GM19023 (cell line): ENCODE data around the gene ABCB7.
"Not testable (repeated sequence)": the region's sequence is repeated elsewhere in the genome, so short reads cannot be mapped to it uniquely, and the experiment has no call there.

ENCODE experiments used
- ATAC-seq: cut with Tn5 transposase; IDR thresholded peaks from one replicate; pipeline ENCODE4 v1.9.1; 2021; ENCODE audit warnings: mild to moderate bottlenecking, moderate library complexity; ENCODE audit not compliant: unreplicated experiment

The ABCB7 gene

GRCh38 chrX:75155827-75156525 is at the start of gene ABCB7:
TSS of gene ABCB7 (minus strand) at chrX:75156283. CDS start at chrX:75156272, 11 bp downstream.
- ATAC-seq, result peak; percentile 89

DNA sequence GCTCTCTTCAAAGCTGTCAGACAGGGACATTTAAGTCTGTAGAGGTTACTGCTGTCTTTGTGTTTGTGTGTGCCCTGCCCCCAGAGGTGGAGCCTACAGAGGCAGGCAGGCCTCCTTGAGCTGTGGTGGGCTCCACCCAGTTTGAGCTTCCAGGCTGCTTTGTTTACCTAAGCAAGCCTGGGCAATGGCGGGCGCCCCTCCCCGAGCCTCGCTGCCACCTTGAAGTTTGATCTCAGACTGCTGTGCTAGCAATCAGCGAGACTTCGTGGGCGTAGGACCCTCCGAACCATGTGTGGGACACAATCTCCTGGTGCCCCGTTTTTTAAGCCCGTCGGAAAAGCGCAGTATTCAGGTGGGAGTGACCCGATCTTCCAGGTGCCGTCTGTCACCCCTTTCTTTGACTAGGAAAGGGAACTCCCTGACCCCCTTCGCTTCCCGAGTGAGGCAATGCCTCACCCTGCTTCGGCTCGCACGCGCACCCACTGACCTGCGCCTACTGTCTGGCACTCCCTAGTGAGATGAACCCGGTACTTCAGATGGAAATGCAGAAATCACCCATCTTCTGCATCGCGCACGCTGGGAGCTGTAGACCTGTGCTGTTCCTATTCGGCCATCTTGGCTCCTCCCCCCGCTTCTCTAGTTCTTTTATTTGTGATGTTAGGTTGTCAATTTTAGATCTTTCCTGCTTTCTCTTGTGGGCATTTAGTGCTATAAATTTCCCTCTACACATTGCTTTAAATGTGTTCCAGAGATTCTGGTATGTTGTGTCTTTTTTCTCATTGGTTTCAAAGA is 32.5 kb upstream of the ABCB7 start:
- ATAC-seq, result not testable (repeated sequence)

GRCh38 chrX:75181721-75182120 is 25.6 kb upstream of the ABCB7 start:
- ATAC-seq, result no peak

GRCh38 chrX:75179536-75180293 is 23.6 kb upstream of the ABCB7 start:
- not testable (repeated sequence) for ATAC-seq

GRCh38 chrX:75172257-75172890 is 16.3 kb upstream of the ABCB7 start:
- not testable (repeated sequence) for ATAC-seq

DNA sequence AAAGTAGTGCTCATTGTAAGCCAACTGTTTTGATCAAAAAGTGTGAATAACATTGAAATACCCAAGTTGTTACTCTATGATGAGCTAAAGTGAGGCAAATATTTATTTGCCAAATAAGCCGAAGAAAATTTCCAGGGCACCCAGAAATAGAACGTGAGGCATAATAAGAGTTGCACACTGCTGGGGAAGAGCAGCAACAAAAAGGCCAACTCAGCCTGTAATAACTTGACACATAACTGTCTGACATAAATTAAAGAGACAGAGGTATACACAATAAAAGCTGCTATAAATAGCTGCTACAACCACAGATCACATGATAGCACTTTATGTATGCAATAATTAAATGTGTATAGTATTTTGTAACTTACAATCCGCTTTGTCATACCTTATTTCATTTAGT is 2.0 kb upstream of the ABCB7 start:
- ATAC-seq, result no peak

DNA sequence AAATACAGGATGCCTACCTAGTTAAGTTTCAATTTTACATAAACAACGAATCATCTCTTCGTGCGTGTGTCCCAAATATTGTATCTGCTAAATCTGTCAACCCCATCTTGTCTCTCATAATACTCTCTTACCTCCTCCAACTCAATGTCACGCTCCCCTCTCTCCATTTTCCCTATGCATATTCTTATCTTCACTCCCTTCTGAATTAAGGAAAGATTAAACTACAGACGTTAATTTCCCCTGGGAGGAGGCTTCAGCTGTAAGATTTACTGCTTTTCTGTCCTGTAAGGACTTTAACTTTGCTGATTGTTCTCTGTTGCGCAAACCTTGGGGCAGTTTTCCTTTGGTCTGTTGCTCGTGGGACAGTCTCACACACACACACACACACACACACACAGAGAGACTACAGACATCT is 455 bp upstream of the ABCB7 start:
- peak; percentile 22 for ATAC-seq

DNA sequence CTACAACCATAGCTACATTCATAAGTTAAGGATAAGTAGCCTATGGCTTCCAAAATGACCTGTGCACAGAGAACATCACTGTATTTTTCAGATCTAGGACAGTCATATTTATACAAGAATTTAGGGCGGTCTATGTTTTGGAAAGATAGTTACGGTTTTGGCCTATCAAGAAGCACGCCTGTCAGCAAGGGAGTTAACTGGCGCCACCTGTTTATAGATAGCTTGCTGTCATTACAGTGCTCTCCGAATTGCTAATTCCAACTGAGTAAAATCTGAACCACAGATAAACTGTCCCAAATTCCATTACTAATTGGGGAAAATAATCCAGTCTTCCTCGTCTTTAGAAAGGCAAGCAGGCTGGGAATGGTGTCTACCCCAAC is 646 bp downstream of the ABCB7 start:
- peak; percentile 61 for ATAC-seq

DNA sequence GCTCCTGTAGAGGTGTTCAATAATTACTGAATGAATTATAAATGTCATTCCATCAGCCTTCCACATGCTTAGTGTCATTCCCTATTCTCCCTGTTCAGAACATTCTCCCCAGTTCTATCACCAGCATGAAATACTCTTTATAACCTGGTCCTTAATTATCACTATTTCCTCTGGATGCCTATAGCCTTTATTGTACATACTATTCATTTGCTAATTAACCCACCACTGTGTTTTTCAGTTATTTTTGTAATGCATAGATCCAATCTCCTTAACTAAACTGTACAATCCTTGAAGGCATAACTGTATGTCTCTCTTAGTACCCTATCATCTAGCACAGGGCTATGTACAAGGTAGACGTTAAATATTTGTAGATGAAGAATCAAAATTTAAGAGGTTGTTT is 1.2 kb downstream of the ABCB7 start:
- ATAC-seq, result no peak

GRCh38 chrX:75151827-75152592 is 4.1 kb downstream of the ABCB7 start:
- ATAC-seq, result no peak

DNA sequence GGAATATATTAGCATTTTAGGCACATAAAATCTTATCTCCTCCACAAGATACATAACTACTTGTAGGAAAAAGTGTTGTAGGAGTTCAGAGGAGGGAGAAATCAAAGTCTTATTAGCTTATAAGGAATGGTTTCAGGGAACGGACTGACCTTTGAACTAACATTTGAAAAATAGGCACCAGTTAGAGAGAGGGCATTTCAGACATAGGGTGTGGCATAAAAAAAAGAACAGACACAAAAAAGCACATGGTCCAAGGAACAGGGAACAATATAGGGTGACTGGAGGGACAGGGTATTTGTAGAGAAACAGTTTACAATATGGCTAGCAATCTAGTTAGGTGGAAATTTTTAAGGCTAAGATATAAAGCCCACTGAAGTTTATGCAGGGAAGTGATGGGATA is 6.4 kb downstream of the ABCB7 start:
- ATAC-seq, result no peak

- ATAC-seq, result no peak
These were observed 23.4 kb downstream of the ABCB7 start for GRCh38 chrX:75132672-75133071.

DNA sequence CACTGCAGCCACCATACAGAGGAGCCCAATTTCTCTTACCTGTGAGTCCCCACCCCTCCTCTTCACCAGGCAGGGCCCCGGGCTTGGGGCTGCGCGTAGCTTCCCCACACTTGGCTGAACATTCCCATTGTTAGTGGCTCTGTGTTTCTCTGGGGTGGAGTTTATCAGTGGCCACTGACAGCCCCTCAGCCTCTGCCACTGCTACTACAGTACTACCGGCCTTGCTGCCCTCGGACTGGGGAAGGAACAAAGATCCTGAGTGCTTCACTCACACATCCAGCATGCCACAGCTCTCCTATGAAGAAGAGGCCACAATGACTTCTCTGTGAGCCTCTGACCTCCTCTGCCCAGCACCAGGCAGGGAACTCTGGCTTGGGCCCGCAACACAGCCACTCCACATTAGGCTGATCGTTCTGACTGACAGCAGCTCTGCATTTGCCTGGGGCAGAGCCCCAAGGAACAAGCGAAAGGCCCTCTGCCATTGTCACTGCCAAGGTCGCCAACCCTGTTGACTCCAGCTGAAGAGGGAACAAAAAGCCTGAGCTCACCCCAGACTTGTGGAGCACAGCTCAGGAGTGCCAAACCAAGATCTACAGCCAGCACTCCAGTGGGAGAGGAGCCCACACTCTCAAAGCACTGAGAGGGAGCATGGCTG is 24.0 kb downstream of the ABCB7 start:
- ATAC-seq, result no peak

DNA sequence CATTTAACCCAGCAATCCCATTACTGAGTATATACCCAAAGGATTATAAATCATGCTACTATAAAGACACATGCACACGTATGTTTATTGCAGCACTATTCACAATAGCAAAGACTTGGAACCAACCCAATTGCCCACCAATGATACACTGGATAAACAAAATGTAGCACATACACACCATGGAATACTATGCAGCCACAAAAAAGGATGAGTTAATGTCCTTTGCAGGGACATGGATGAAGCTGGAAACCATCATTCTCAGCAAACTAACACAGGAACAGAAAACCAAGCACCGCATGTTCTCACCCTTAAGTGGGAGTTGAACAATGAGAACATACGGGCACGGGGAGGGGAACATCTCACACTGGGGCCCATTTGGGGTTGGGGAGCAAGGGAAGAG is 27.0 kb downstream of the ABCB7 start:
- not testable (repeated sequence) for ATAC-seq

- ATAC-seq, result no peak
These were observed 37.8 kb downstream of the ABCB7 start for GRCh38 chrX:75118296-75118695.

- ATAC-seq, result no peak
These were observed 40.2 kb downstream of the ABCB7 start for GRCh38 chrX:75115707-75116413.

DNA sequence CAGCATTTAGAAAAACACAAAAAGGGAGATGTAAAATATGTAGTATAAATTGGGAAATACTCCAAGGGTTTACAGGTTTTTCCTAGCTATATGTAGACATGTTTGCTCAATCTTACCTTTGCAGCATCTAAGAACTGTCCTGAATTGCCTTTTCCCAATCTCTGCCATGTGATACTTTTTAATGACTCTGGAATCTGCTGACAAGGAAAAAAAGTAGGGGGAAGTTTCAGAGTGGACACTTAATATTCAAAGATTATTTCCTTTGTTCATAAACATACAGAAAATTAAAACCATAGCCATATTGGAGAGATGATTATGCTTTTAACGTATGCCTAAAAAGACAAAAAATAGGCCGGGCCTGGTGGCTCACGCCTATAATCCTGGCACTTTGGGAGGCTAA is 41.4 kb downstream of the ABCB7 start:
- ATAC-seq, result no peak

DNA sequence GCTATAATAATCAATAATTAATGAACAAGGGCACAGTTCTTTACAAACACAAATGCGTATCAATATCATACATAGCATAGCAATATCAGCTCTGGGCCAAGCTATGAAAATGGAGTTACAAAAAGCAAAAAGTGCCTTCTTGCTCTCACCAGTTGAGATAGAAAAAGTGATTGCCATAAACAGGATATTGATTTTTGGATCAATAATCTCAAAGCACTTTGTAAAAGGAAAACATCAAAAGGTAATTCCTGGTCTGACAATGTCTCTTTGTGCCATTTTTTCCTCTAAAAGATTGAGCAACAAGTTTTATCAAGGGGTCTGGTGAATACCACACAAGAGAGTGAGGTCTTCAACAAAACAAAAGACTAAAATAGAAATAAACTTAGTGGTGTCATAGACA is 42.4 kb downstream of the ABCB7 start:
- ATAC-seq, result no peak

DNA sequence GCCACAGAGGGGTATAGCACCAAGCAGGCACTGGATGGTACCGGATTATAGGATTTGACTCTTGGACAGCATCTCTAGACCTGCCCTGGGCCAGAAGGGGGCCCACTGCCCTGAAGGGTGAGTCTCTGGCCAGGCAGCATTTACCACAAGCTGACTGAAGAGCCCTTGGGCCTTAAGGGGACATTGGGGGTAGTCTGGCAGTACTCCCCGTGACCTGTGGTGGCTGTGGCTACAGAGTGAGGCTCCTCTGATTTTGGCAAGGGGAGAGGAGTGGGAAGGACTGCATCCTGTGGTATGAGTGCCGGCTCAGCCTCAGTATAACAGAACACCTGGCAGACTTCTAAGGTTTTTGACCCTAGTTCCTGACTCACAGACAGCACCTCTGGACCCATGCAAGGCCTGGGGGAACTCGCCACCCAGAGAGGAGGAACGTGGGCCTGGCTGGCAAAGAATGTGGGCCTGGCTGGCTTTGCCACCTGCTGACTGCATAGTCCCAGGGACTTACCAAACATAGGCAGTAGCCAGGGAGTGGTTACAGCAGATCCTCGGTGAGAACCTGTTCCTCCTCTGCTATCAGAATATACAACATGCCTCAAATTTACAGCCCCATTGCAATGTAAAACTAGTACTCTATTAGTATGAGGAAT is 48.1 kb downstream of the ABCB7 start:
- no peak for ATAC-seq
